GM10847 (cell line): ENCODE data around the gene CHKB.

Source experiments
- POLR2A ChIP-seq: IDR thresholded peaks from 2 replicates; pipeline ENCODE4 v1.6.1; 2011; ENCODE audit not compliant: insufficient read length; ENCODE audit errors: extremely low read depth

Gene CHKB

GRCh38 chr22:50582493-50583293, at the start of gene CHKB:
Gene CHKB (minus strand): TSS chr22:50582849. CDS start chr22:50582781, 68 bp downstream.
- peak; percentile 77 for TF ChIP-seq POLR2A

GRCh38 chr22:50630376-50630775, 47.7 kb upstream of the CHKB start:
- TF ChIP-seq POLR2A: no peak

- TF ChIP-seq POLR2A: no peak
Observed at GRCh38 chr22:50628543-50629134, 46.0 kb upstream of the CHKB start.

- TF ChIP-seq POLR2A: peak; percentile 58
Observed at GRCh38 chr22:50627642-50628542, 45.2 kb upstream of the CHKB start, which contains the start of gene ARSA. Gene ARSA (minus strand): TSS chr22:50628152. CDS start chr22:50627779, 373 bp downstream.

GRCh38 chr22:50626850-50627641, 44.4 kb upstream of the CHKB start:
- no peak for TF ChIP-seq POLR2A

- TF ChIP-seq POLR2A: no peak
Observed at GRCh38 chr22:50626314-50626849, 43.7 kb upstream of the CHKB start.

GRCh38 chr22:50625568-50626313, 43.1 kb upstream of the CHKB start:
- no peak for TF ChIP-seq POLR2A

- TF ChIP-seq POLR2A: no peak
Observed at GRCh38 chr22:50625131-50625567, 42.5 kb upstream of the CHKB start.

- TF ChIP-seq POLR2A: no peak
Observed at GRCh38 chr22:50624347-50625130, 41.9 kb upstream of the CHKB start.

GRCh38 chr22:50622723-50623327, 40.2 kb upstream of the CHKB start:
- no peak for TF ChIP-seq POLR2A

- TF ChIP-seq POLR2A: no peak
Observed at GRCh38 chr22:50621948-50622722, 39.5 kb upstream of the CHKB start.
